Ovary (tissue), 3 donors: Measurements from ENCODE around the gene METTL5.

ENCODE experiments used
- CTCF ChIP-seq, 3 donors: fragments of 450-650 bp in 2 of 3; fragments of 200-600 bp in 1 of 3; IDR thresholded peaks; one replicate each; pipeline versions ENCODE4 v1.5.1 to v1.8.0; 2016 to 2022; ENCODE audit warnings: antibody characterized with exemption in 3 of 3, mild to moderate bottlenecking in 1 of 3
- EP300 ChIP-seq: sonication (generic); formaldehyde crosslinking; IDR thresholded peaks from one replicate; pipeline ENCODE4 v1.6.1; 2017; ENCODE audit warnings: antibody characterized with exemption
- POLR2A ChIP-seq: fragments of 450-650 bp; IDR thresholded peaks from one replicate; pipeline ENCODE4 v1.6.1; 2017; ENCODE audit warnings: antibody characterized with exemption, mild to moderate bottlenecking, moderate library complexity
- donor health status: DM: no; HTN: no; CAD: no.

GRCh38 chr2:169840747-169841142 is 16.0 kb upstream of the METTL5 start:
- no peak for TF ChIP-seq CTCF (IDR thresholded peaks at IDR 0.05)
- no peak for TF ChIP-seq POLR2A
- TF ChIP-seq EP300 = no peak
